Stomach (tissue), 9 donors: ENCODE measurements around the gene IPO9. TPM values are rescaled to one million over a fixed set of nuclear protein-coding genes. Genes with fewer than 3 reads are reported as not detected.

ENCODE experiments used
- DNase-seq, 2 donors: peaks; one replicate each; pipeline versions ENCODE4 v3.0.0 to v3.0.0-alpha.2; 2013 to 2019
- H3K27ac ChIP-seq, 5 donors: fragments of 200-600 bp in 4 of 5; sonication (generic) in 4 of 5; one replicate each; pipeline ENCODE4 v1.5.1; 2013 to 2019; ENCODE audit warnings: mild to moderate bottlenecking in 1 of 5, moderate library complexity in 1 of 5
- H3K27me3 ChIP-seq, 3 donors: fragments of 200-600 bp; sonication (generic); one replicate each; pipeline ENCODE4 v1.5.1; 2017 to 2019; ENCODE audit warnings: mixed run types in 1 of 3
- H3K36me3 ChIP-seq, 4 donors: fragments of 200-600 bp; sonication (generic); 1 replicate in 3 of 4; 2 replicates in 1 of 4; pipeline ENCODE4 v1.5.1; 2016 to 2019
- H3K4me1 ChIP-seq, 4 donors: fragments of 200-600 bp; sonication (generic); one replicate each; pipeline ENCODE4 v1.5.1; 2016 to 2019
- H3K4me3 ChIP-seq, 4 donors: fragments of 200-600 bp; sonication (generic) in 3 of 4; one replicate each; pipeline ENCODE4 v1.5.1; 2016 to 2019; ENCODE audit warnings: mild to moderate bottlenecking in 1 of 4
- H3K9me3 ChIP-seq, 4 donors: fragments of 200-600 bp; sonication (generic); one replicate each; pipeline ENCODE4 v1.5.1; 2016 to 2019
- EP300 ChIP-seq: sonication (generic); formaldehyde crosslinking; IDR thresholded peaks from one replicate; pipeline ENCODE4 v1.6.1; 2017; ENCODE audit warnings: antibody characterized with exemption
- POLR2A ChIP-seq, 4 donors: fragments of 450-650 bp; IDR thresholded peaks; one replicate each; pipeline ENCODE4 v1.6.1; 2016; ENCODE audit warnings: antibody characterized with exemption in 4 of 4, control low read depth in 2 of 4, mild to moderate bottlenecking in 1 of 4, moderate library complexity in 1 of 4
- POLR2AphosphoS5 ChIP-seq, 3 donors: sonication (generic); formaldehyde crosslinking; IDR thresholded peaks; one replicate each; pipeline ENCODE4 v1.6.1; 2016; ENCODE audit warnings: antibody characterized with exemption in 3 of 3
- WGBS, 5 donors: extraction: QIAGEN DNeasy Blood & Tissue Kit in 3 of 5; methylation state at CpG; one replicate each; pipeline versions ENCODE4 v1.1.5 to v1.1.7; 2013 to 2018; 5-methylcytosine and 5-hydroxymethylcytosine counted together
- intact Hi-C: fragments of 100-400 bp; cut with DNase I; formaldehyde crosslinking; loops from one replicate; pipeline ENCODE4 v1.15.1; 2023; ENCODE audit warnings: low total_unique reads
- polyA plus RNA-seq, 3 donors: library from polyadenylated mRNA; stranded (reverse); fragments of 200-250 nt; gene quantifications; one replicate each; pipeline ENCODE4 v1.2.3, GENCODE V29; 2013
- total RNA-seq, 5 donors: library from RNA; depleted of rRNA; stranded (reverse); fragments of >200 nt; gene quantifications; one replicate each; pipeline versions ENCODE4 v1.1.0 to v1.2.3, GENCODE V29; 2014 to 2016
- TF ChIP-seq, protein P1 (sequence below), 7 experiments: fragments of 450-650 bp in 4 of 7; fragments of 200-600 bp in 3 of 7; sonication (generic) in 3 of 7; IDR thresholded peaks; one replicate each; pipeline ENCODE4 v1.5.1; 2016 to 2019; ENCODE audit warnings: antibody characterized with exemption in 7 of 7, control low read depth in 2 of 7, mild to moderate bottlenecking in 1 of 7
- donor health status: healthy with polysubstance abuse.
- donor health status: Bipolar disorder and iron deficiency.
- donor health status: healthy.

The IPO9 gene
- total and polyA plus RNA-seq, 8 donors = 5.2 to 27.9 (median 12.1) TPM

DNA sequence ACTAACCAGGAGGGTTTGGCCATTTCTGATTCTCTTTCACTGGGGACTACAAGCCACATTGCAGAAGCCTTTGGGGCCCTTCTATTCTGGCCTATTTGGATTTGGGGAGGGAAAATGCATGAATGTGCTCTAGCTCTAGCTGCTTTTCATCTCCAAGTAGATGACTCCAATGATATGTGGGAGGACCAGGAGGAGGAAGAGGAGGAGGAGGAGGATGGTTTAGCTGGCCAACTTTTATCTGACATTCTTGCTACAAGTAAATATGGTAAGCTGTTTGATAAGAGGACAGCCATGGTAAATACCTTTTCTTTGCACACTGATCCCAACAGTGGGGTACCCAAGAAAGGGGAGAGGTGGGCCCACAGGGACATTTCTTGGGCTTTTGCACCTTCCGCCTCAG lies 45.7 kb downstream of the IPO9 start:
- no peak overlapping the region for H3K27ac ChIP-seq
- peaks cover 0 to 12% (median 10%) of the 10 kb centered on the region in 4 donors for H3K4me1 ChIP-seq
- intact Hi-C loops = no loop called here
- no peak overlapping the region for H3K4me3 ChIP-seq
- WGBS, 5 donors = 83 to 100% (median 100%) methylated on average over 1 of the region's 1 CpG
- H3K27me3 ChIP-seq = no peaks in the 10 kb centered on the region
- H3K9me3 ChIP-seq = no peaks in the 10 kb centered on the region
- H3K36me3 ChIP-seq = peaks cover 53 to 74% (median 69%) of the 10 kb centered on the region in 4 donors
- TF ChIP-seq EP300 = no peak
- TF ChIP-seq, protein P1, sequence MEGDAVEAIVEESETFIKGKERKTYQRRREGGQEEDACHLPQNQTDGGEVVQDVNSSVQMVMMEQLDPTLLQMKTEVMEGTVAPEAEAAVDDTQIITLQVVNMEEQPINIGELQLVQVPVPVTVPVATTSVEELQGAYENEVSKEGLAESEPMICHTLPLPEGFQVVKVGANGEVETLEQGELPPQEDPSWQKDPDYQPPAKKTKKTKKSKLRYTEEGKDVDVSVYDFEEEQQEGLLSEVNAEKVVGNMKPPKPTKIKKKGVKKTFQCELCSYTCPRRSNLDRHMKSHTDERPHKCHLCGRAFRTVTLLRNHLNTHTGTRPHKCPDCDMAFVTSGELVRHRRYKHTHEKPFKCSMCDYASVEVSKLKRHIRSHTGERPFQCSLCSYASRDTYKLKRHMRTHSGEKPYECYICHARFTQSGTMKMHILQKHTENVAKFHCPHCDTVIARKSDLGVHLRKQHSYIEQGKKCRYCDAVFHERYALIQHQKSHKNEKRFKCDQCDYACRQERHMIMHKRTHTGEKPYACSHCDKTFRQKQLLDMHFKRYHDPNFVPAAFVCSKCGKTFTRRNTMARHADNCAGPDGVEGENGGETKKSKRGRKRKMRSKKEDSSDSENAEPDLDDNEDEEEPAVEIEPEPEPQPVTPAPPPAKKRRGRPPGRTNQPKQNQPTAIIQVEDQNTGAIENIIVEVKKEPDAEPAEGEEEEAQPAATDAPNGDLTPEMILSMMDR (IDR thresholded peaks at IDR 0.05) = no peak
- TF ChIP-seq POLR2A (IDR thresholded peaks at IDR 0.05) = no peak
- TF ChIP-seq POLR2AphosphoS5 (IDR thresholded peaks at IDR 0.05) = no peak
- no peak for DNase-seq

DNA sequence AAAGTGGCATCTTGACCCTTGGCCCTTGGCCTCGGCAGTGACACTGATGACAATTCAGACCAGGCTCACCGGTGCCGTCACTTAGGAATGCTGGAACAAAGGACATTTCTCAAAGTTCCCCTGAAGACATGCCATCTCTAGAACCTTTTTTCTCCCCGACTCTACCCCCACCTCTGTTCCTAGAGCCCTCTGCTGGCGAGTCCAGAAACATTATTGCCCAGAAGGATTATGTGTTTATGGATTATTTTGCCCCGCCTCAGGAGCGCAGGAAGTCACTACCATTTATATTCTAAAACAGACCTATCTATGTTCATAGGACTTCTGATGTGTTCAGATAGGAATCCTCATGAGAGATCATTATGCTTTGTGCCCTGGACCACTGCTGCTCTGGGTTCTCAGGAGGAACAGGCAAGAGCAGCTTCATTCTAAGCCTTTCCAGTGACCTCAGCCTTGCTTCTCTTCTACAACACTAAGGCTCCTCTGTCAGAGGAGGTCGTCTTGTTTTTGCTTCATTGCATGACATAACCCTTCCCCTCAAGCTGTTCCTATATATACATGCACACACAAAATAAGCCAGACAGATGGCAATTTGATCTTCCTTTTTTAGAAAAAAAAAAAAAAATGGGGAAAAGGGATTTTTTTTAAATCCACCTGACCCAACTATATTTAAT lies 47.3 kb downstream of the IPO9 start:
- intact Hi-C loops = no loop called here
- Histone ChIP-seq H3K27ac (no peak overlapping the region), H3K9me3 (no peaks in the 10 kb centered on the region), H3K4me1 (peaks cover 0 to 12% (median 10%) of the 10 kb centered on the region in 4 donors), H3K36me3 (peaks cover 37 to 58% (median 53%) of the 10 kb centered on the region in 4 donors), H3K27me3 (no peaks in the 10 kb centered on the region), H3K4me3 (no peak overlapping the region)
- DNase-seq = no peak
- WGBS, 5 donors = 58 to 72% (median 66%) methylated on average over 8 of the region's 8 CpGs
- TF ChIP-seq POLR2AphosphoS5 (IDR thresholded peaks at IDR 0.05) = no peak
- no peak for TF ChIP-seq EP300
- TF ChIP-seq, protein P1 (IDR thresholded peaks at IDR 0.05) = no peak
- no peak for TF ChIP-seq POLR2A (IDR thresholded peaks at IDR 0.05)

DNA sequence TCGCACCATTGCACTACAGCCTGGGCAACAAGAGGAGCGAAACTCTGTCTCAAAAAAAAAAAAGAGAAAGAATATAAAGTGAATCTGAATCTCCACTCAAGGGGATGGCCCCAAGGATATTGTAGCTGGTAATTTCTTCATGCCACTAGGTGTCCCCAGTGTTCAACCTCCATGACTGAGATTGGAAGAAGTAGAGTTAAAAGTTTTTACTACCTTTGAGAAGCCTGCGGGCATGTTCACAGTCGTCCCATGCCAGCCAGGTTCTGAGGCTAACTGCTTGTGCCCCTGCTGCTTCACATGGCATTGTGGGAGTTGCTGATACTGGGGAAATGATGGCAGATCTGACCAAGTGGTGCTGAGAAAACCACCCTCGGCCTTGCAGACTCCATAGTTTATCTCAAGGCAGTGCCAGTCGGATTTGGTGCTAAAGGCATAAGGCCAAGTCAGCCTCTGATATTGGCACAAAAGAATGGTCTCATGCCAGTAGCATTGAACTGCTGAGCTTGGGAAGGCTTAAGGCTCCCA lies 49.0 kb downstream of the IPO9 start:
- intact Hi-C loops = no loop called here
- Histone ChIP-seq H3K27ac (peak overlapping the region in 2 of 5 donors; percentile 4 to 22), H3K4me3 (no peak overlapping the region), H3K27me3 (no peaks in the 10 kb centered on the region), H3K36me3 (peaks cover 21 to 42% (median 37%) of the 10 kb centered on the region in 4 donors), H3K9me3 (no peaks in the 10 kb centered on the region), H3K4me1 (peaks cover 0 to 15% (median 11%) of the 10 kb centered on the region in 4 donors)
- WGBS, 5 donors = 40 to 53% (median 46%) methylated on average over 6 of the region's 6 CpGs
- TF ChIP-seq POLR2AphosphoS5 (IDR thresholded peaks at IDR 0.05) = peak in 1 of 3 donors; percentile 20
- no peak for TF ChIP-seq POLR2A (IDR thresholded peaks at IDR 0.05)
- TF ChIP-seq EP300 = no peak
- TF ChIP-seq, protein P1 (IDR thresholded peaks at IDR 0.05) = peak in 5 of 7 experiments; percentile 41 to 60 (median 55)
- peak in 1 of 2 donors; percentile 73 for DNase-seq

DNA sequence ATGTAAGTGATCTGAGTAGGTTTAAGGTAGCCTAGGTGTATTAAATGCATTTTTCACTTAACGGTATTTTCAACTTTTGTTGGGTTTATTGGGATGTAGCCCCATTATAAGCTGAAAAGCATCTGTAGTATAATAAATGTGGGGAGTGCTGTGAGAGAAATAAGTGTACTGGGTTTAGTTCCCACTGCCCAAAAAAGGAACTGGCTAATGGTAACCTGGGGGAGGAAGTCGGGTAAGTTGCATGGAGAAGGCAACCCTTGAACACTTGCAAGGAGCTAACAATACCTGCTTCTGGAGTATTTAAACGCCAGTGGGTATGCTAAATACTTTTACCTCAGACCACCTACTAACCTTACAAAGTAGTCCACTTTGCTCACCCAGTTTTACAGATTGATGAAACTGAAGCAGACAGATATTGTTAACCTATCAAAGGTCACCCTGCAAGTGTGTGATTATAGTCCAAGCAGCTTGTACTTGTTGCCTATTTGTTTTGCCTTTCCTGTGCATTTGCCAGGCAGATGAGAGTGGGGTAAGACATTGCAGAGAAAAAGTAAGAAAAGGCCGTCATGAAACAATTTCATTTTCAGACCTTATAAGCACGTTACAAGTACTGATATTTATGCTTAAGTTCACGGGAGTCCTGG lies 52.1 kb downstream of the IPO9 start:
- intact Hi-C loops = no loop called here
- H3K4me3 ChIP-seq = no peak overlapping the region
- DNase-seq = no peak
- no peak overlapping the region for H3K27ac ChIP-seq
- TF ChIP-seq POLR2AphosphoS5 (IDR thresholded peaks at IDR 0.05) (no peak), POLR2A (IDR thresholded peaks at IDR 0.05) (no peak), EP300 (no peak)
- TF ChIP-seq, protein P1 (IDR thresholded peaks at IDR 0.05) = no peak
- H3K27me3 ChIP-seq = no peaks in the 10 kb centered on the region
- H3K36me3 ChIP-seq = peaks cover 0 to 10% (median 6%) of the 10 kb centered on the region in 4 donors
- 58 to 62% (median 60%) methylated on average over 6 of the region's 6 CpGs for WGBS, 5 donors
- peaks cover 7 to 45% (median 26%) of the 10 kb centered on the region in 4 donors for H3K4me1 ChIP-seq
- no peaks in the 10 kb centered on the region for H3K9me3 ChIP-seq
